Activated CD4-positive, alpha-beta T cell treated with anti-CD3 and anti-CD28 coated beads, Interleukin-2, amount 10 ng/mL, durations not matched to agents 7 days and 5 days (primary cell): ENCODE results near the gene PARD3. TPM values are rescaled to one million over a fixed set of nuclear protein-coding genes. Genes with fewer than 3 reads are reported as not detected.

Experiments used
- CTCF ChIA-PET: fragments of 350-600 bp; sonication (Branson Sonifier 250); formaldehyde crosslinking; loops from one replicate; lab custom pipeline; 2021; ENCODE audit warnings: antibody characterized with exemption; lab: Charles Lee
- POLR2A ChIA-PET: fragments of 350-600 bp; sonication (Branson Sonifier 250); formaldehyde crosslinking; loops from one replicate; lab custom pipeline; 2021; ENCODE audit warnings: antibody characterized with exemption; lab: Charles Lee
- DNase-seq: peaks from one replicate; pipeline ENCODE4 v3.0.0-alpha.2; 2020
- H3K27ac Mint-ChIP-seq: one replicate; pipeline ENCODE4 v1.8.0; 2021; ENCODE audit warnings: mild to moderate bottlenecking, moderate library complexity, mixed read lengths
- H3K27me3 Mint-ChIP-seq: one replicate; pipeline ENCODE4 v1.8.0; 2021; ENCODE audit warnings: mixed read lengths
- H3K36me3 Mint-ChIP-seq: one replicate; pipeline ENCODE4 v1.8.0; 2021; ENCODE audit warnings: low read depth, mixed read lengths
- H3K4me1 Mint-ChIP-seq: one replicate; pipeline ENCODE4 v1.8.0; 2021; ENCODE audit warnings: mixed read lengths
- H3K4me3 Mint-ChIP-seq: one replicate; pipeline ENCODE4 v1.8.0; 2021; ENCODE audit warnings: mild to moderate bottlenecking, moderate library complexity, mixed read lengths
- H3K9me3 Mint-ChIP-seq: one replicate; pipeline ENCODE4 v1.8.0; 2021; ENCODE audit warnings: mixed read lengths
- total RNA-seq, 2 experiments: library from RNA; stranded (reverse); gene quantifications; one replicate each; pipeline ENCODE4 v1.2.3, GENCODE V29; 2021

Gene PARD3
- total RNA-seq, 2 experiments from 2014 or later: 1.0 to 1.2 TPM

- H3K4me3 Mint-ChIP-seq: no peak overlapping the region
- H3K36me3 Mint-ChIP-seq: no peaks in the 10 kb centered on the region
- POLR2A ChIA-PET: no interaction called here
- H3K9me3 Mint-ChIP-seq: no peaks in the 10 kb centered on the region
- DNase-seq: no peak
- H3K4me1 Mint-ChIP-seq: peaks cover 1% of the 10 kb centered on the region
- H3K27ac Mint-ChIP-seq: no peak overlapping the region
- H3K27me3 Mint-ChIP-seq: no peaks in the 10 kb centered on the region
- CTCF ChIA-PET: interaction anchor here (1.2 kb wide), 1 partner anchor 13 kb away, joined by 3 read pairs; no protein-coding TSS in a partner anchor
These were observed 577.1 kb downstream of the PARD3 start for GRCh38 chr10:34237898-34238455.

- CTCF ChIA-PET: interaction anchor here (0.6 to 1.2 kb wide), 2 partner anchors 12 to 29 kb away, joined by 3 read pairs; no protein-coding TSS in a partner anchor
- Mint-ChIP-seq H3K27ac (no peak overlapping the region), H3K4me1 (peaks cover 1% of the 10 kb centered on the region), H3K36me3 (no peaks in the 10 kb centered on the region), H3K27me3 (no peaks in the 10 kb centered on the region), H3K4me3 (no peak overlapping the region), H3K9me3 (no peaks in the 10 kb centered on the region)
- POLR2A ChIA-PET: no interaction called here
- DNase-seq: no peak
These were observed 578.2 kb downstream of the PARD3 start for GRCh38 chr10:34236931-34237330.

GRCh38 chr10:34235164-34235832, 579.8 kb downstream of the PARD3 start:
- POLR2A ChIA-PET: no interaction called here
- H3K4me3 Mint-ChIP-seq: no peak overlapping the region

GRCh38 chr10:34232481-34232880, 582.6 kb downstream of the PARD3 start:
- H3K4me3 Mint-ChIP-seq: no peak overlapping the region
- no peaks in the 10 kb centered on the region for H3K36me3 Mint-ChIP-seq
- no peak overlapping the region for H3K27ac Mint-ChIP-seq
- no peaks in the 10 kb centered on the region for H3K4me1 Mint-ChIP-seq
- no peak for DNase-seq
- peaks cover 2% of the 10 kb centered on the region for H3K27me3 Mint-ChIP-seq
- ChIA-PET CTCF (interaction anchor here (0.9 kb wide), 1 partner anchor 9 kb away, joined by 3 read pairs; no protein-coding TSS in a partner anchor), POLR2A (no interaction called here)
- no peaks in the 10 kb centered on the region for H3K9me3 Mint-ChIP-seq

More at GRCh38 chr10:34235164-34235832, 579.8 kb downstream of the PARD3 start:
- no peaks in the 10 kb centered on the region for H3K9me3 Mint-ChIP-seq
- no peaks in the 10 kb centered on the region for H3K27me3 Mint-ChIP-seq
- H3K36me3 Mint-ChIP-seq: no peaks in the 10 kb centered on the region
- no peaks in the 10 kb centered on the region for H3K4me1 Mint-ChIP-seq
- CTCF ChIA-PET: no interaction called here
- DNase-seq: no peak
- H3K27ac Mint-ChIP-seq: no peak overlapping the region

GRCh38 chr10:34231441-34232180, 583.5 kb downstream of the PARD3 start:
- peaks cover 2% of the 10 kb centered on the region for H3K27me3 Mint-ChIP-seq
- no peaks in the 10 kb centered on the region for H3K4me1 Mint-ChIP-seq
- POLR2A ChIA-PET: no interaction called here
- no peak overlapping the region for H3K4me3 Mint-ChIP-seq
- peaks cover 3% of the 10 kb centered on the region for H3K9me3 Mint-ChIP-seq
- H3K36me3 Mint-ChIP-seq: no peaks in the 10 kb centered on the region
- H3K27ac Mint-ChIP-seq: no peak overlapping the region
- CTCF ChIA-PET: no interaction called here
- DNase-seq: no peak

- Mint-ChIP-seq H3K27ac (no peak overlapping the region), H3K9me3 (peaks cover 3% of the 10 kb centered on the region), H3K4me3 (no peak overlapping the region), H3K36me3 (no peaks in the 10 kb centered on the region), H3K27me3 (peaks cover 4% of the 10 kb centered on the region), H3K4me1 (no peaks in the 10 kb centered on the region)
- no peak for DNase-seq
- CTCF ChIA-PET: no interaction called here
- POLR2A ChIA-PET: no interaction called here
These were observed 585.2 kb downstream of the PARD3 start for GRCh38 chr10:34229917-34230316.

- CTCF ChIA-PET: no interaction called here
These were observed 587.0 kb downstream of the PARD3 start for GRCh38 chr10:34228066-34228465.

GRCh38 chr10:34224639-34225038, 590.5 kb downstream of the PARD3 start:
- H3K27me3 Mint-ChIP-seq: peaks cover 4% of the 10 kb centered on the region
- peaks cover 6% of the 10 kb centered on the region for H3K4me1 Mint-ChIP-seq
- H3K36me3 Mint-ChIP-seq: no peaks in the 10 kb centered on the region
- ChIA-PET CTCF (interaction anchor here (0.9 kb wide), 1 partner anchor 13 kb away, joined by 3 read pairs; no protein-coding TSS in a partner anchor), POLR2A (no interaction called here)
- peaks cover 3% of the 10 kb centered on the region for H3K9me3 Mint-ChIP-seq
- no peak overlapping the region for H3K27ac Mint-ChIP-seq
- no peak overlapping the region for H3K4me3 Mint-ChIP-seq
- no peak for DNase-seq

More at GRCh38 chr10:34228066-34228465, 587.0 kb downstream of the PARD3 start:
- Mint-ChIP-seq H3K9me3 (peaks cover 3% of the 10 kb centered on the region), H3K27me3 (peaks cover 4% of the 10 kb centered on the region), H3K27ac (no peak overlapping the region), H3K36me3 (no peaks in the 10 kb centered on the region), H3K4me1 (no peaks in the 10 kb centered on the region), H3K4me3 (no peak overlapping the region)
- POLR2A ChIA-PET: no interaction called here
- DNase-seq: no peak

GRCh38 chr10:34223658-34224057, 591.4 kb downstream of the PARD3 start:
- Mint-ChIP-seq H3K4me1 (peaks cover 6% of the 10 kb centered on the region), H3K4me3 (no peak overlapping the region), H3K27me3 (peaks cover 2% of the 10 kb centered on the region), H3K27ac (no peak overlapping the region), H3K9me3 (peaks cover 3% of the 10 kb centered on the region), H3K36me3 (no peaks in the 10 kb centered on the region)
- DNase-seq: no peak
- ChIA-PET CTCF (no interaction called here), POLR2A (no interaction called here)

- H3K4me3 Mint-ChIP-seq: no peak overlapping the region
- peaks cover 3% of the 10 kb centered on the region for H3K9me3 Mint-ChIP-seq
- no peaks in the 10 kb centered on the region for H3K36me3 Mint-ChIP-seq
- ChIA-PET CTCF (no interaction called here), POLR2A (no interaction called here)
- no peak for DNase-seq
- peaks cover 6% of the 10 kb centered on the region for H3K4me1 Mint-ChIP-seq
- H3K27ac Mint-ChIP-seq: no peak overlapping the region
- H3K27me3 Mint-ChIP-seq: peaks cover 2% of the 10 kb centered on the region
These were observed 592.7 kb downstream of the PARD3 start for GRCh38 chr10:34222359-34222758.

- no peak overlapping the region for H3K4me3 Mint-ChIP-seq
- DNase-seq: no peak
- ChIA-PET POLR2A (no interaction called here), CTCF (no interaction called here)
- no peaks in the 10 kb centered on the region for H3K9me3 Mint-ChIP-seq
- no peak overlapping the region for H3K27ac Mint-ChIP-seq
- H3K27me3 Mint-ChIP-seq: peaks cover under 1% of the 10 kb centered on the region
- no peaks in the 10 kb centered on the region for H3K36me3 Mint-ChIP-seq
- H3K4me1 Mint-ChIP-seq: peaks cover 6% of the 10 kb centered on the region
These were observed 595.1 kb downstream of the PARD3 start for GRCh38 chr10:34219753-34220548.

- Mint-ChIP-seq H3K9me3 (no peaks in the 10 kb centered on the region), H3K27ac (no peak overlapping the region), H3K27me3 (no peaks in the 10 kb centered on the region), H3K4me1 (peaks cover 6% of the 10 kb centered on the region), H3K36me3 (no peaks in the 10 kb centered on the region), H3K4me3 (no peak overlapping the region)
- CTCF ChIA-PET: no interaction called here
- DNase-seq: no peak
- POLR2A ChIA-PET: interaction anchor here (0.6 kb wide), 1 partner anchor 96 kb away, joined by 3 read pairs; no protein-coding TSS in a partner anchor
These were observed 597.6 kb downstream of the PARD3 start for GRCh38 chr10:34217524-34217923.
